ENCODE results near the gene PNPLA3.
"Not testable (repeated sequence)": the region's sequence is repeated elsewhere in the genome, so short reads cannot be mapped to it uniquely, and the experiment has no call there.

Gene PNPLA3

GRCh38 chr22:43890901-43891331, 32.7 kb upstream of the PNPLA3 start:
- no peak for DNase-seq (ENCODE audit: low spot score)

- DNase-seq (ENCODE audit: low spot score) = no peak
Observed at GRCh38 chr22:43891360-43892182, 32.0 kb upstream of the PNPLA3 start, which contains the start of gene PNPLA5. Gene PNPLA5, minus strand, starts transcription at chr22:43892013. Its CDS starts 133 bp downstream, at chr22:43891880.

GRCh38 chr22:43892183-43892894, 31.3 kb upstream of the PNPLA3 start:
- DNase-seq (ENCODE audit: low spot score) = no peak

- DNase-seq (ENCODE audit: low spot score) = no peak
Observed at GRCh38 chr22:43893266-43893665, 30.3 kb upstream of the PNPLA3 start.

GRCh38 chr22:43894122-43894521, 29.5 kb upstream of the PNPLA3 start:
- DNase-seq (ENCODE audit: low spot score) = no peak

GRCh38 chr22:43895986-43896645, 27.5 kb upstream of the PNPLA3 start:
- no peak for DNase-seq (ENCODE audit: low spot score)

GRCh38 chr22:43897751-43898261, 25.8 kb upstream of the PNPLA3 start:
- DNase-seq (ENCODE audit: low spot score) = no peak

- DNase-seq (ENCODE audit: low spot score) = no peak
Observed at GRCh38 chr22:43900206-43900605, 23.4 kb upstream of the PNPLA3 start.

GRCh38 chr22:43901976-43902643, 21.5 kb upstream of the PNPLA3 start:
- DNase-seq (ENCODE audit: low spot score) = no peak

- DNase-seq (ENCODE audit: low spot score) = not testable (repeated sequence)
Observed at GRCh38 chr22:43903033-43903432, 20.6 kb upstream of the PNPLA3 start.

- DNase-seq (ENCODE audit: low spot score) = not testable (repeated sequence)
Observed at GRCh38 chr22:43904412-43904811, 19.2 kb upstream of the PNPLA3 start.

- no peak for DNase-seq (ENCODE audit: low spot score)
Observed at GRCh38 chr22:43905681-43906080, 17.9 kb upstream of the PNPLA3 start.

- no peak for DNase-seq (ENCODE audit: low spot score)
Observed at GRCh38 chr22:43909708-43910107, 13.9 kb upstream of the PNPLA3 start.

GRCh38 chr22:43910178-43910695, 13.4 kb upstream of the PNPLA3 start:
- DNase-seq (ENCODE audit: low spot score) = no peak

GRCh38 chr22:43911351-43911750, 12.3 kb upstream of the PNPLA3 start:
- no peak for DNase-seq (ENCODE audit: low spot score)

- no peak for DNase-seq (ENCODE audit: low spot score)
Observed at GRCh38 chr22:43917521-43917920, 6.1 kb upstream of the PNPLA3 start.

- no peak for DNase-seq (ENCODE audit: low spot score)
Observed at GRCh38 chr22:43919106-43919973, 4.3 kb upstream of the PNPLA3 start.

- no peak for DNase-seq (ENCODE audit: low spot score)
Observed at GRCh38 chr22:43921370-43921769, 2.2 kb upstream of the PNPLA3 start.

- DNase-seq (ENCODE audit: low spot score) = no peak
Observed at GRCh38 chr22:43922123-43922522, 1.5 kb upstream of the PNPLA3 start.

- DNase-seq (ENCODE audit: low spot score) = no peak
Observed at GRCh38 chr22:43923191-43923590, 414 bp upstream of the PNPLA3 start.

GRCh38 chr22:43924877-43925276, 1.3 kb downstream of the PNPLA3 start:
- no peak for DNase-seq (ENCODE audit: low spot score)
